Right forelimb (tissue), 1 donor: ENCODE data around the gene FUT8.

ENCODE experiments used
- DNase-seq: peaks from one replicate; pipeline ENCODE4 v3.0.0-alpha.2; 2018

FUT8 gene

GRCh38 chr14:65720171-65720570, 307.6 kb downstream of the FUT8 start:
- no peak for DNase-seq

DNA sequence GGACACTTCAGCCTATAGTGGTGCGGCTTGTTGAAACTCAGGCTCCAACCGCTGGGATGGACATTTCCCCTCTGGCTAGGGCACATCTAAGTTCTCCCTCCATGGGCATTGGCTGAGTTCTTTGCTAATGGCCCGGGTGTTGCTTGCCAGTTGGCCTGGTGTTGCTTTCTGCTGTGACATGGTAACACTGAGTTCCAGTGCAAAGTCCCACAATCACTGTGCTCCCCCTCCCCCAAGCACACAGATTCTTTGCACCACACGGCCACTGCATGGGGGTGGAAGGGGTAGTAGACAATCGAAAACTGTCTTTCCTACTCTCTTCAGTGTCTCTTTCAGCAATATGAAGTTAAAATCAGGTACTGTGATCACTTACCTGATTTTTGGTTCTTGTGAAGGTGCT, 308.2 kb downstream of the FUT8 start:
- DNase-seq = no peak

DNA sequence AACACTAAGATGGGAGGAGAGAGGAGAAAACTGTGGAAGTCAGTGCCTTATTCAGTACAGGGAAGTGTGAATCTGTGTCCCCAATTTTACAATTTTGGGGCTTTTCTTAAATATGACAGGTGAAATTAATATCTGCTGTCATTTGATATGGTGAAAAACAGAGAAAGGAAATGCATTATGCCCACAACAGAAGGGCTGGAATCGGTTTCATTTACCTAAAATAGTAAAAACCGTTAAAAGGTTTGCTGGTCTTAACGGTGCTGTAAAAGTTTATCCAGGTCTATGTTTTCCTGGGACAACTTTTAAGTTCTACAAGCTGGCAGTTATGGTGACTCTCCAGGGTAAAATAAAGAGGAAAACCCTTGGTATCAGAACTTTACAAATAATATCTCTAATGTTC, 310.8 kb downstream of the FUT8 start:
- no peak for DNase-seq

- no peak for DNase-seq
These were observed 316.1 kb downstream of the FUT8 start for GRCh38 chr14:65728604-65729003.

GRCh38 chr14:65729566-65729965, 317.0 kb downstream of the FUT8 start:
- no peak for DNase-seq

- no peak for DNase-seq
These were observed 319.5 kb downstream of the FUT8 start for GRCh38 chr14:65731933-65732506.

GRCh38 chr14:65738339-65738738, 325.8 kb downstream of the FUT8 start:
- DNase-seq = no peak

GRCh38 chr14:65745396-65746190, 333.1 kb downstream of the FUT8 start:
- DNase-seq = no peak

DNA sequence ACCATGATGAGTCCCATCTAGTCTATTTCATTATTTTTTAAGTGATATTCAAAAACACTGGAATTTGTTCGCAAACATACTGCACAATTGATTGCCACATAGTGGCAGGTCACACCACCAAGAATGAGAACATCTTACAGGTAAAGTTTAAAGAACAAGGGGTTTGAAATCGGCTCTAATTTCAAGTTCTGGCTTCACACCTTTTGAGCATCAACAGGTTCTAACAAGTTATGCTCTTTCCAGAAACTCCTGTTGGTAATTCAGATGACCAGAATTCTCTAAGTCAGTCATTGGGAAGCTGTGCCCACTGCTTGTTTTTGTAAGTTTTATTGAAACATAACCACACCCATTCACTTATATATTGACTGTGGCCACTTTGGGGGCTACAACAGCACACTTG, 336.3 kb downstream of the FUT8 start:
- DNase-seq = no peak

- no peak for DNase-seq
These were observed 336.8 kb downstream of the FUT8 start for GRCh38 chr14:65749287-65749686.

DNA sequence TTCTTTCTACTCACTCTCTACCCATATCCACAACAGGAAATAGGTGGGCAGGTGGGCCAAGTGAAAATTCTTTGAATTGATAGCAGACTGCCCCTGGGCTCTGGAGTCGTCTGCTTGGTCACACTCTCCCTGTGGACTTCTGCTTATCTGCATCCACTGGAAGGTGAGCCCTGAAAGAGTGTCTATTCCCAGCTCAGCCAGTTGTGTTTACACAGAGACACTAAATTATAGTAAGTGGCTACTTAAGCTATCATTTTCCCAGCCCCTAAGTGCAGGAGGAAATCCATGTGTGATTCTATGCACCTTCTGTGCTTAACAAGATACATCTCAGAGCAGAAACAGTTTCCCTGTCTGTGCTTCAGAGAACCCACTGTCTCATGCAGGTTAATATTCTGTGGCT, 338.4 kb downstream of the FUT8 start:
- DNase-seq = no peak

DNA sequence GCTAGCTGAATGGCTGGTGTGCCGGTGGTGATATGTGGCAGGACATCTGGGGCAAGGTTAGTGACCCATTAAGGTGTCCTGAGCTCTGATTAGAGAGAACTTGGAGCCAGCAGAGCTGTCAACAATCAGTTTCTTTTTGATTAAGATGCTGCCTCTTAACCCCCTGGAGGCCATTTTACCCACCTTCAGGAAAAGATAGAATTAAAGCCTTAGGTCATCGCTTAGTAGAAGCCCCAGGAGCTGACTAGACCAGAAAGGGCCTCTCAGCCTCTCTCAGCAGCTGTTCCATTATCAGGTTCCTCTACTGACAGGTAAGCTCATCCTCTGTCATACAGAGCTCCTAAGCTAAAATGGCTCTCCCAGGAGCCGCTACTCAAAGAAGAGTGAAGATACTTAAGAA, 339.0 kb downstream of the FUT8 start:
- DNase-seq = no peak

GRCh38 chr14:65753061-65753460, 340.5 kb downstream of the FUT8 start:
- DNase-seq = no peak

- DNase-seq = no peak
These were observed 342.8 kb downstream of the FUT8 start for GRCh38 chr14:65755331-65755730.

DNA sequence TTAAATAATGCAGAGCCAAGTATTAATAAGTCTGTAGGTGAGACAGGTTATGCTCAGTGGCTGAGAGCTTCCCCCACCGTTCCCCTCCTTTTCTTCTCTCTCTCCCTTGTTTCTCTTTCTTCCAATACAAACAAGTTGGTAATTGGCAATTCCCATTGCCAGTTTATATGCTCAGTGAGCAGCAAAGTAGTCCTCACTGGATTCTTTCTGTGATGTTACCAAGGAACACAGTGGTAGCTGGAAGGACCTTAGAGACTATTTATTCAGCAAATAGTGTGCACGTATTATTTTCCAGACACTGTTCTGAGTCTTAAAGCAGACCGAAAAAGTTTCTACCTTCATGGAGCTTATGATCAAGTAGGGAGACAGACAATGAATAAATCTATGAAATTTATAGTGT, 344.4 kb downstream of the FUT8 start:
- no peak for DNase-seq

DNA sequence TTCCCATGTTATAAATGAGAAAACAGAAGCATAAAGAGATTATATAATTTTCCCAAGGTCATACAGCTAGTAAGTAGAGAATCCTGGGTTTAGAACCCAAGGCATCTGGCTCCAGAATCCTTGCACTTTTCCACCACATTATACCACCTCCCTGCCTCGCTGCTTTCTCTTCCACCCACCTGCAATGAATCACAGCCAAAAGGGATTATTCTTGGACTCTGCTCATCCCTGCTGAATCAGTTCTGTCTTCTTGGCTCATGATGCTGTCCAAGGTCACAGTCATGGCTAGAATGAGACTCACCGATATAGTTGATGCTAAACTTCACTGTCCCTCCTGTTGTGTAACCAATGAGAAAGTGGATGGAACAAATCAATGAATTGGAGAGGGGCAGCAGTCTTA, 356.6 kb downstream of the FUT8 start:
- DNase-seq = no peak

GRCh38 chr14:65770681-65771080, 358.2 kb downstream of the FUT8 start:
- DNase-seq = no peak

DNA sequence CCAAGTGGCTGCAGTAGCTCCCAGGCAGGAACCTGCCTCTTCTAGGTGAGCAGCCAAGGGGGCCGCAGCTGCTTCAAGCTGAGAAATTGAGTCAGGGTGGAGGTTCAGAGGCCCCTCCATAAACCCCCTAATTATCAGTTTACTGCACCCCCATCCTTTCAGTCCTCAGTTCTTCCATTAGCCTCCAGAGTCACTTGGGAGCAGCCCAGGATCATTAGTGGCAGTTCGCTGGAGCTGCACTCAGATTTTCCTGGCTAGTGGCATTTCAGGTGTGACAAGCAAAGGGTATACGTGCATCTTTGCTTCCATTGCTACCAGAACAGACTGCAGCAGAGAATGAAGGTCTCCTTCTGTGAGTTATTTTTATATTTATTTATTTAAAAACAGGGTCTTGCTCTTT, 358.7 kb downstream of the FUT8 start:
- no peak for DNase-seq

DNA sequence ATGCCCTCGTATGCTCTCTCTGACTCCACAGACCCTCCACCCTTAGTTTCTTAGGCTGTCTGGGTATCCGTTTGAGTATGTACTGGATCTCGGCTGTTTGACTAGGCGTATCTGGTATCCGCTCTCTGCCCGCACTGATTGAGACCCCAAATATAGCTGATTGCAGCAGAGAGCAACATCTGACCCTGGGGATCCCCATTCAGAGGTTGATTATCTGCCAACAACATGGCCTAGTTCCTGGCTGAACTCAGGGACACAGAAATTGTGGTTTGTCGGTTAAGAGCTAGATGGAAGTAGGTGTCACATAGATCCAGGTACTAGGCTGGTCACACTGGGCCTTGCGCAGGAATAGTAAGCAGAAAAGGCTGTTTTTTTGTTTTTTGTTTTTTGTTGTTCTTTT, 359.9 kb downstream of the FUT8 start:
- DNase-seq = no peak

- DNase-seq = no peak
These were observed 360.5 kb downstream of the FUT8 start for GRCh38 chr14:65772921-65773574.

DNA sequence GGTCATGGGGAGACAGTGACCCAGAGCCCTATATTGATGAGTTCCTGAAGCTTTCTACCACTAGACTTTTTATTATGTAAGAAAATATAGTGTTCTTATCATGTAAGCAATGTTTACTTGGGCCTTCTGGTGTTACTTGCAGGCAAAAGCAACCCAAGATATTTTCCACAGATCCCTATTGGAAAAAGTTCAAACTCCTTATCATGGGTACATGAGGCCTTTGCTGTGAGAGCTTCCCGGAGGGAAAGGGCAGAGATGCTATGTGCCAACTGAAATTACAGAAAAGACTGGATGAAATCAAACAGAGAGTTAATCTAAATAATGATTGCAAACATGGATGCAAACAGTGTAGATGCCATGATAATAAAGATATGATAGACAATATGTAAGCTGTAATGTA, 361.5 kb downstream of the FUT8 start:
- no peak for DNase-seq

GRCh38 chr14:65776193-65776852, 363.8 kb downstream of the FUT8 start:
- DNase-seq = no peak

DNA sequence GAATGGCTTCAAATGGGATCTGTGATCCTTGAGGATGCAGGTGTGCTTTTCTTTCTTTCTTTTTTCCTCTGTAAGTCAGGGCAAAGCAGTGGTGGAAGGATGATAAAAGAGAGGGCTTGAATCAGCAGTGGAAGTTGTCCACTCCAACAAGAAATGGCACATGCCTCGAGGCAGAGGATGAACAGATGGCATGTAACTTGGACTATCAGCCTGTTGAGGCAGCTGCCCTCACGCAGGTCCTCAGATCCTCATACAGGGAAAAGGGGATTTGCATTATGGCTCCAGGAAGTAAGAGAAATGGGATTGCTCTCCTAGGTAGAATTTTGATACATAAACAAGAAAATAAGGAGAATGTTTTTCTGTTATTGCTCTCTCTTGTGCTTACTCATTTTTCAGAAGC, 368.0 kb downstream of the FUT8 start:
- DNase-seq = no peak

GRCh38 chr14:65783101-65783500, 370.6 kb downstream of the FUT8 start:
- DNase-seq = no peak
